ENCODE measurements around the gene ZBTB40.

DNA sequence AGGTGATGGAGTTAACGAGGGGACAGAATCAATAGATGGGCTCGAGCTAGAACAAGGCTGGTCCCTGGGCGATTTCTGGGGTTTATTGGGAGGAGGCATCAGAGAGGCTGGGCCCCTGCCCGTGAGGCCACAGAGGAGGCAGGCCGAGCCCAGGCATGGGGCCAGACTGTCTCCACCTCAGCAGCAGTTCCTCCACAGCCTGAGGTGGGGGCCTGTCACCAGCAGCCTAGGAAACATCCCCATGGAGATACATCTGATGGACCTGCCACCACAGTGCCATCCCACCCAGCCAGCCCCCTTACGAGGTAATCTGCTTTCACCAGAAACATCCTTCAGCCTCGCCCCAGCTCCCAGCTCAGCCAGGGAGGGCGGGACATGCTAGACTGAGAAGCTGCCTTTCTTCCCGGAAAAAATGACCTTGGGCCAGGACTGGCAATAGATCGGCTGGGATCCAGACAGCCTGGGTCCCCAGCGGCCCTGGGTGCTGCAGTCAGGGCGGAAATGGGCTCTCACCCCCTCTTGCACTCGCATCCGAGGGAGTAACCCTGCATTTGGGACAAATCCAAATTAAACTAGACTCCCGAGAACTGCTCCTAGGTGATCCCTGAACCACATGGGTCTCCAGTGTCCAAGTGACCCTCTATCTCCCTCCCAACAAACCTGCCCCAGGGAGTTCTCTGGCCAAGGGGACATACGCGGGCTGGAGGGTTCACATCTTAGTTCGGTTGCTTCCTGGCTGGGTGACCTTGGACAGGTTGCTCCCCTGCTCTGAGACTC, 101.6 kb downstream of the ZBTB40 start:
- TF ChIP-seq CTCF (IDR thresholded peaks at IDR 0.05; ENCODE audit: insufficient read depth, low read depth, low read length) (no peak), EZH2 (IDR thresholded peaks at IDR 0.05; ENCODE audit: insufficient read depth, low read length) (no peak)

Data from astrocyte (in vitro differentiated cells and primary cell).